AG04450 (cell line): ENCODE data around the gene EFCAB3. TPM values are rescaled to one million over a fixed set of nuclear protein-coding genes. Genes with fewer than 3 reads are reported as not detected.
A peak's percentile ranks its signal among the peaks of the same experiment; 100 is the strongest.
"Not testable (repeated sequence)": the region's sequence is repeated elsewhere in the genome, so short reads cannot be mapped to it uniquely, and the experiment has no call there.

Source experiments
- CTCF ChIA-PET: fragments of 300-600, 350-600 bp; formaldehyde crosslinking; extraction: SDS; loops from one replicate; lab custom pipeline; 2022; ENCODE audit warnings: antibody characterized with exemption, inconsistent platforms; lab: Charles Lee
- POLR2A ChIA-PET: fragments of 350-600 bp; formaldehyde crosslinking; extraction: SDS; loops from one replicate; lab custom pipeline; 2021; ENCODE audit warnings: antibody characterized with exemption, inconsistent platforms; lab: Yijun Ruan, JAX
- DNase-seq: peaks from one replicate; pipeline ENCODE4 v3.0.0-alpha.2; 2011; ENCODE audit warnings: low read depth, low spot score
- H3K27ac ChIP-seq: one replicate; pipeline ENCODE4 v1.5.1; 2012; ENCODE audit warnings: low read depth, low read length, control low read depth
- H3K27me3 ChIP-seq: one replicate; pipeline ENCODE4 v1.6.0; 2012; ENCODE audit warnings: low read length; ENCODE audit not compliant: control insufficient read depth, insufficient read depth
- H3K4me3 ChIP-seq: 2 replicates; pipeline ENCODE4 v1.5.1; 2011; ENCODE audit warnings: mild to moderate bottlenecking, low read depth, low read length, control low read depth
- H3K9me3 ChIP-seq: 2 replicates; pipeline ENCODE4 v1.5.1; 2012; ENCODE audit warnings: low read length; ENCODE audit not compliant: control insufficient read depth, insufficient read depth
- polyA plus RNA-seq: library from polyadenylated mRNA; depleted of rRNA; stranded (reverse); fragments of >200 nt; gene quantifications from 2 replicates; pipeline ENCODE4 v1.2.3, GENCODE V29; 2011
- TF ChIP-seq, protein P1 (sequence below): IDR thresholded peaks from 2 replicates; pipeline ENCODE4 v1.5.1; 2011; ENCODE audit warnings: low read depth, low read length, control low read depth, inconsistent platforms

Gene EFCAB3
- polyA plus RNA-seq, 1 experiment = not detected

DNA sequence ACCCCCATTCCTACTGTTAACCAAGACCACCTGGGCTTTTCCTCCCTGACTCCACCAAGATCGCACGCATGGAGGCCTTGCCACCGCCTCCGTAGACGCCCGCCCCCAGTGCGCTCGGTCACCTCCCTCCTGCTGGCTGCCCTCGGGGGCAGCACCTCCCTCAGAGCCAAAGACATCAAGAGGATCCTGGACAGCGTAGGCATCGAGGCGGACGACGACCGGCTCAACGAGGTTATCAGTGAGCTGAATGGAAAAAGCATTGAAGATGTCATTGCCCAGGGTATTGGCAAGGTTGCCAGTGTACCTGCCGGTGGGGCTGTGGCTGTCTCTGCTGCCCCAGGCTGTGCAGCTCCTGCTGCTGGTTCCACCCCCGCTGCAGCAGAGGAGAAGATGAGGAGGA is 1.2 kb downstream of the EFCAB3 start:
- ChIA-PET POLR2A (no interaction called here), CTCF (no interaction called here)
- Histone ChIP-seq H3K27me3 (peaks cover 2% of the 10 kb centered on the region), H3K27ac (no peak overlapping the region), H3K9me3 (peaks cover 3% of the 10 kb centered on the region; the same call in 1 of the 2 replicates), H3K4me3 (no peak overlapping the region)
- DNase-seq = no peak
- TF ChIP-seq, protein P1, sequence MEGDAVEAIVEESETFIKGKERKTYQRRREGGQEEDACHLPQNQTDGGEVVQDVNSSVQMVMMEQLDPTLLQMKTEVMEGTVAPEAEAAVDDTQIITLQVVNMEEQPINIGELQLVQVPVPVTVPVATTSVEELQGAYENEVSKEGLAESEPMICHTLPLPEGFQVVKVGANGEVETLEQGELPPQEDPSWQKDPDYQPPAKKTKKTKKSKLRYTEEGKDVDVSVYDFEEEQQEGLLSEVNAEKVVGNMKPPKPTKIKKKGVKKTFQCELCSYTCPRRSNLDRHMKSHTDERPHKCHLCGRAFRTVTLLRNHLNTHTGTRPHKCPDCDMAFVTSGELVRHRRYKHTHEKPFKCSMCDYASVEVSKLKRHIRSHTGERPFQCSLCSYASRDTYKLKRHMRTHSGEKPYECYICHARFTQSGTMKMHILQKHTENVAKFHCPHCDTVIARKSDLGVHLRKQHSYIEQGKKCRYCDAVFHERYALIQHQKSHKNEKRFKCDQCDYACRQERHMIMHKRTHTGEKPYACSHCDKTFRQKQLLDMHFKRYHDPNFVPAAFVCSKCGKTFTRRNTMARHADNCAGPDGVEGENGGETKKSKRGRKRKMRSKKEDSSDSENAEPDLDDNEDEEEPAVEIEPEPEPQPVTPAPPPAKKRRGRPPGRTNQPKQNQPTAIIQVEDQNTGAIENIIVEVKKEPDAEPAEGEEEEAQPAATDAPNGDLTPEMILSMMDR = no peak

DNA sequence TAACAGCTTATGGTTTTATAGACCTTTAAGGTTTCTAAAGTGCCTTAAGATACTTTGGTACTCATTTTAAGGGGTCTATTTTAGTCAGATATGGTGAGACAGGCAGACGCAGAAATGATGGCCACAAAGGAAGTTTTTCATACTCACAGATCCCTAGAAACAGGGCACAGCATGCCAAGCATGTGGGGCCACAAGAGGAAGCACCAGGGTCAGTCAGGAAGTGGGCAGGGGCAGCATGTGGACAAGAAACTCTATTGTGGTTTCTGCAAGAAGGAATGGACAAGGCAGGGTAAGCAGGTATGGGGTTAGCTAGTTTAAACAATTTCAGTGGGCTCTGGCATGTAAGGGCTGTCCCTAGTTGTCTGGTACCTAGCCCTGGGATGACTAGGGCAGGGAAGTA is 8.5 kb downstream of the EFCAB3 start:
- H3K27me3 ChIP-seq = peaks cover 2% of the 10 kb centered on the region
- no peak for DNase-seq
- H3K4me3 ChIP-seq = no peak overlapping the region
- ChIA-PET POLR2A (no interaction called here), CTCF (no interaction called here)
- H3K27ac ChIP-seq = no peak overlapping the region
- H3K9me3 ChIP-seq = no peaks in the 10 kb centered on the region
- TF ChIP-seq, protein P1 = no peak

DNA sequence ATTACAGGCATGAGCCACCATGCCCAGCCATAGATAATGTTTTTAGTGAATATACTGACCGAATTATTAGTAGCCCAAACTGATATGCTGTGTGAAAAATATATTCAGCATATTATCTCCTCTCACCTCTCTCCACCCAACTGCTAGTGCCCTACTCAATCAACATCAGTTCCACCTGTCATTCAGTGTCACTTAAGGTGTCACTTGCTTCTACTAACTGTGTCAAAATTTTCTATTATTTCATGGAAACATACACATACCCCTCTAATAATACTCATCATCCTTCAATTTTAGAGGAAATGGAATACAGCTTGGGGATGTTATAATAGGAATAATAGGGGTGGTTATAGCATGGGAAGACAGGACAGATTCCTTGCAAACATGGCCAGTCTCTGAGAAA is 12.6 kb downstream of the EFCAB3 start:
- ChIA-PET POLR2A (no interaction called here), CTCF (no interaction called here)
- Histone ChIP-seq H3K27me3 (peaks cover 2% of the 10 kb centered on the region), H3K9me3 (no peaks in the 10 kb centered on the region), H3K4me3 (no peak overlapping the region), H3K27ac (no peak overlapping the region)
- TF ChIP-seq, protein P1 = no peak
- DNase-seq = no peak

DNA sequence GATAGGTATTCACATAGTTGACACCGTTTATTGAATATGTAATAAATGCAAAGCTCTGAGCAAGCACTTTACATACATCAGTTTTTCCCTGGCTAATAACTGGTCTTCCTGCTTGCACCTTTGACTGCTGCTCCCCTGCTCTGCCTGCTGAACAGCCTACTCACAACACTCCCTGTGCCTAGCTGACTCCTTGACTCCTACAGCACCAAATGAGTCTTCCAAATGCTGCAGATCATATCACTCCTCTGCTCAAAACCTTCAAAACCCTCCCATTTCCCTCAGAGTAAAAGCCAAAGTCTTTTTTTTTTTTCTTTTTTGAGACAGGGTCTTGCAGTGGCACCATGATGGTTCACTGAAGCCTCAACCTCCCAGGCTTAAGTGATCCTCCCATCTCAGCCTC is 18.5 kb downstream of the EFCAB3 start:
- DNase-seq = no peak
- H3K9me3 ChIP-seq = no peaks in the 10 kb centered on the region
- TF ChIP-seq, protein P1 = no peak
- no peak overlapping the region for H3K4me3 ChIP-seq
- no peak overlapping the region for H3K27ac ChIP-seq
- ChIA-PET CTCF (no interaction called here), POLR2A (no interaction called here)
- peaks cover 5% of the 10 kb centered on the region for H3K27me3 ChIP-seq

DNA sequence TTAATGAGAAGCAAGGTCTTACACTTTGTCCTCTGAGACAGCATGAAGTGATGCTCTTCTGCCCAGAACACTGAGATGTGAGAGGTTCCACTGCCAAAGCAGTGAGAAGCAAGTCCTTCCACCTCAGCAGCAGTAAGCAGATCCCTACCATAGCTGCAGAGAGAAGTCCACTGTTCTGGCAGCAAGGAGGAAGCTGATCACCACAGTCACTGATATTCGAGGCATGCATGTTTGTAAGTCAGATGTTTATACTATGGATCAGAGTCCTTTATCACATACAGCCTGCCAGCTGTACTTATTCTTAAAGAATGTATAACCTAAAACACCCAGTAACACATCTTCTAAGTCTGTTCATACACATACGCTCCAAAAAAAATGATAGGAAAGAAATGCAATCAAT is 25.1 kb downstream of the EFCAB3 start:
- no peaks in the 10 kb centered on the region for H3K9me3 ChIP-seq
- no peak overlapping the region for H3K4me3 ChIP-seq
- no peak overlapping the region for H3K27ac ChIP-seq
- H3K27me3 ChIP-seq = peaks cover 11% of the 10 kb centered on the region
- TF ChIP-seq, protein P1 = no peak
- peak; percentile 18 for DNase-seq
- ChIA-PET CTCF (interaction anchor here (0.5 to 1.6 kb wide), 2 partner anchors 16 to 228 kb away, joined by 3 to 8 read pairs; no protein-coding TSS in a partner anchor), POLR2A (interaction anchor here (0.5 kb wide), 1 partner anchor 39 kb away, joined by 8 read pairs; no protein-coding TSS in a partner anchor)

DNA sequence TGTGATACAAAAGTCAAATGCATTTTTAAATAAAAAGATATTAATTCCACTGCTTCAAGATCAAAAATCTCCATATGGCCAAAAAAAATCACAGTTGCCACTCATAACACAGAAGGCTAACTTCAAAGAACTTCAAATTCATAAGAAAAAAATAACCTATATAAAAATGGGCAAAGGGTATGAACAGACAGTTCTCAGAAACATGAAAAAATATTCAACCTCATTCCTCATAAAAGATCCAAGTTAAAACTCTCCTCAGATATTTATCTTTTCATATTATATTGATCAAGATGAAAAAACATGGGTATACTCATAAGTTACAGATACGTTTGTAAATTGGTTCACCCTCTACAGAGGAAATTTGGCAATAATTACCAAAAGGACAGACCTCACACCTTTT is 32.7 kb downstream of the EFCAB3 start:
- H3K27ac ChIP-seq, H3K9me3 ChIP-seq, DNase-seq, H3K4me3 ChIP-seq, POLR2A ChIA-PET, H3K27me3 ChIP-seq: not testable (repeated sequence)
- CTCF ChIA-PET = interaction anchor here (1.2 kb wide), 1 partner anchor 8 kb away, joined by 3 read pairs; no protein-coding TSS in a partner anchor
